Neutrophil (primary cell): ENCODE data around the gene TMEM255B.

Experiments used
- H3K27ac ChIP-seq: fragments of 200-600 bp; sonication (generic); 2 replicates; pipeline ENCODE4 v1.5.1; 2016; ENCODE audit warnings: mild to moderate bottlenecking, moderate library complexity
- H3K27me3 ChIP-seq: fragments of 200-600 bp; sonication (generic); 2 replicates; pipeline ENCODE4 v1.6.0; 2016; ENCODE audit warnings: mild to moderate bottlenecking
- H3K36me3 ChIP-seq: fragments of 200-600 bp; sonication (generic); 2 replicates; pipeline ENCODE4 v1.5.1; 2017
- H3K4me1 ChIP-seq, 2 experiments: fragments of 200-600 bp in 1 of 2; sonication (generic) in 1 of 2; 1 replicate in 1 of 2; 2 replicates in 1 of 2; pipeline versions ENCODE4 v1.5.1 to v1.6.1; 2013 to 2016; ENCODE audit warnings: low read depth in 1 of 2, low read length in 1 of 2, mild to moderate bottlenecking in 1 of 2, moderate library complexity in 1 of 2; ENCODE audit not compliant: control insufficient read depth in 1 of 2, insufficient read depth in 1 of 2
- H3K4me3 ChIP-seq, 2 experiments: fragments of 200-600 bp in 1 of 2; sonication (generic) in 1 of 2; 1 replicate in 1 of 2; 2 replicates in 1 of 2; pipeline ENCODE4 v1.5.1; 2013 to 2016; ENCODE audit warnings: low read depth in 1 of 2, low read length in 1 of 2, mild to moderate bottlenecking in 1 of 2, moderate library complexity in 1 of 2
- H3K9me3 ChIP-seq: fragments of 200-600 bp; sonication (generic); 2 replicates; pipeline ENCODE4 v1.5.1; 2016
- CTCF ChIP-seq: fragments of 200-600 bp; sonication (generic); IDR thresholded peaks from 2 replicates; pipeline ENCODE4 v1.5.1; 2016; ENCODE audit warnings: antibody characterized with exemption

Gene TMEM255B

GRCh38 chr13:113801289-113801961, 42.4 kb downstream of the TMEM255B start:
- no peak for TF ChIP-seq CTCF
- no peak overlapping the region for H3K27ac ChIP-seq
- H3K4me3 ChIP-seq, result no peak overlapping the region
- H3K4me1 ChIP-seq, result no peaks in the 10 kb centered on the region
- H3K9me3 ChIP-seq, result no peaks in the 10 kb centered on the region
- no peaks in the 10 kb centered on the region for H3K36me3 ChIP-seq
- H3K27me3 ChIP-seq, result peaks cover 11% of the 10 kb centered on the region

- H3K9me3 ChIP-seq, result no peaks in the 10 kb centered on the region
- no peak overlapping the region for H3K4me3 ChIP-seq
- H3K27me3 ChIP-seq, result peaks cover 11% of the 10 kb centered on the region
- no peak for TF ChIP-seq CTCF
- no peaks in the 10 kb centered on the region for H3K36me3 ChIP-seq
- H3K4me1 ChIP-seq, result no peaks in the 10 kb centered on the region
- H3K27ac ChIP-seq, result no peak overlapping the region
Measured at GRCh38 chr13:113802090-113802531, 43.1 kb downstream of the TMEM255B start.

GRCh38 chr13:113802761-113803160, 43.7 kb downstream of the TMEM255B start:
- peaks cover 2% of the 10 kb centered on the region for H3K9me3 ChIP-seq
- H3K4me3 ChIP-seq, result no peak overlapping the region
- H3K36me3 ChIP-seq, result no peaks in the 10 kb centered on the region
- H3K27ac ChIP-seq, result no peak overlapping the region
- no peak for TF ChIP-seq CTCF
- H3K4me1 ChIP-seq, result no peaks in the 10 kb centered on the region
- H3K27me3 ChIP-seq, result peaks cover 11% of the 10 kb centered on the region

DNA sequence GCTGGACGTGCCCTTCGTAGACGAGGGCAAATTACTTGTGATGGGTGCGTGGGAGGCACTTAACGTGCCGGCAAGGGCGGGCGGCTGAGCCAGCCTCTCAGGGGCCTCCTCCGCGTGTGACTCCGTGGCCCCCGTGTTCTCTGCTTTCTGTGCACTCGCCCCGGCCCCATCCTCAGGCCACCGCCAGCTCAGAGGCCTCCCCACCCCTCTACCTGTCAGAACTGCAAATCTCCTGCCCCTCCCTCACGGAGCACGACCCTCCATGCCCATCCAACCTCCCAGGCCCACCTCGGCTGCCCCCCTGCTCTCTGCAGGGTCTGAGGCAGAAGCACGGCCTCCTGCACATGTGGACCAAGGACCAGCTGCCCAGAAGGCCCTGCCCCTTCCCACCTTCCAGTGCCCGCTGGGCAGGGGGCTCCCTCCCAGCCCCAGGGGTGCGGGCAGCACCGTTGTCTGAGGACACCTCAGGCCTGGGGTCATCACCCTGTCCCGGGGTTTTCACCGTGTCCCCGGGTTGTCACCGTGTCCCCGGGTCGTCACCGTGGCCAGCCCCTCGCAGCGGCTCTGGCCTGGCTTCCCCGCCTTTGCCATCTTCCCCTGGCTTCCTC, 44.5 kb downstream of the TMEM255B start:
- H3K27me3 ChIP-seq, result peaks cover 11% of the 10 kb centered on the region
- H3K4me1 ChIP-seq, result no peaks in the 10 kb centered on the region
- no peaks in the 10 kb centered on the region for H3K36me3 ChIP-seq
- no peak overlapping the region for H3K4me3 ChIP-seq
- H3K27ac ChIP-seq, result no peak overlapping the region
- peaks cover 10% of the 10 kb centered on the region for H3K9me3 ChIP-seq
- no peak for TF ChIP-seq CTCF

DNA sequence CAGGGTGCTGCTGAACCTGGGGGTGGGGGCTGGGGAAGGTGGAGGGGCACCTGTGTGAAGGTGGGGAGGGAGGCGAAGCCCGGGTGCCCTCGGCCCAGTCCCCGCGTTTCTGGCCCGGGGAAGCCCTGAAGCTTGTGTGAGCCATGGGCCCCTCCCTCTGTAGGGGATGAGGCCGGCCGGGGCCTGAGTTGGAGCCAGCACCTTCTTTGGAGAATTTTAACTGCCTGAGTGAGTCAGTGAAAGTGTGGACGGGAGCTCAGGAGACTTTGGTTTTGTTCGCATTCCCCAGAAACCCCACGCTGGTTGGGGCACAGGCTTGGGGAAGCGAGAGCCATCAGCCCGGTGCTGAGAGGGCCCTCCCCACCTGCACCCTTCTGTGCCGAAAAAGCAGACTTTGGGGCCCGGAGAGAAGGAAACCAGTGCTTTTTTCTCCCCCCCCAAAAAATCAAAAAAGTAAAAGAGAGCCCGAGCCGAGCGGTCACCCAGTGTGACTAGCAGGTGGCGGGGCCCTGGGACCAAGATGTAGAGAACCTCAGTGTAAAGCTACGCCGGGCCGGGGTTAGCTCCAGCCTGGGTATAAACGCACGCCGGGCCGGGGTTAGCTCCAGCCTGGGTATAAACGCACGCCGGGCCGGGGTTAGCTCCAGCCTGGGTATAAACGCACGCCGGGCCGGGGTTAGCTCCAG, 45.1 kb downstream of the TMEM255B start:
- Histone ChIP-seq H3K9me3 (peaks cover 14% of the 10 kb centered on the region), H3K4me1 (no peaks in the 10 kb centered on the region), H3K27me3 (peaks cover 11% of the 10 kb centered on the region), H3K4me3 (no peak overlapping the region), H3K27ac (no peak overlapping the region), H3K36me3 (no peaks in the 10 kb centered on the region)
- no peak for TF ChIP-seq CTCF
